C4-2B (cell line): ENCODE measurements around the gene GPBP1.

Source experiments
- CTCF ChIP-seq: fragments of 450-650 bp; conservative IDR thresholded peaks from 2 replicates; pipeline ENCODE4 v1.5.1; 2017; ENCODE audit warnings: mild to moderate bottlenecking
- ZFX ChIP-seq: fragments of 450-650 bp; IDR thresholded peaks from 2 replicates; pipeline ENCODE4 v1.6.1; 2017

DNA sequence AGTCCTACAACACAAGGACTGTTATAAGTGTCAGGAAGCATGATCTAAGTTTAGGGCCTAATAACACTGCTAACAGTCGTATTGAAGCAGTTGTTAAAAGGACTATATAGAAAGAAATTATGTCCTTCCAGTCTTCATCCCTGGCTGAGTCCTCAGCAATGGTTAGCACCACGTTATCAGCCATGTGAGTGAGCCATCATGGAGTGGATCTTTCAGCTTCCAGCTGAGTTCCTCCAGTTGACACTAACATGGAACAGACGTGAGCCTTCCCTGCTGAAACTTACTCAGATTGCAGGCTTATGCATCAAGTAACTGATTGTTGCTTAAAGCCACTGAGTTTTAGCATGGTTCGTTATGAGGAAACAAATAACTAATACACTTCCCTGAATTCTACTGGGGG, 21.5 kb upstream of the GPBP1 start:
- TF ChIP-seq CTCF (no peak), ZFX (no peak)
